B cell (primary cell): Measurements from ENCODE around the gene CAMK1. TPM values are rescaled to one million over a fixed set of nuclear protein-coding genes. Genes with fewer than 3 reads are reported as not detected.
A peak's percentile ranks its signal among the peaks of the same experiment; 100 is the strongest.

Experiments
- ATAC-seq: fragments of 200-7000 bp; cut with Tn5 transposase; one replicate; pipeline ENCODE4 v1.10.0; 2021; ENCODE audit warnings: low read depth, mild to moderate bottlenecking, moderate number of reproducible peaks, moderate library complexity
- CTCF ChIA-PET: fragments of 350-600 bp; sonication (Branson Sonifier 250); formaldehyde crosslinking; loops from one replicate; lab custom pipeline; 2021; ENCODE audit warnings: antibody characterized with exemption, inconsistent platforms; lab: Charles Lee
- POLR2A ChIA-PET: fragments of 350-600 bp; sonication (Branson Sonifier 250); formaldehyde crosslinking; loops from one replicate; lab custom pipeline; 2021; ENCODE audit warnings: antibody characterized with exemption; lab: Charles Lee
- DNase-seq: peaks from one replicate; pipeline ENCODE4 v3.0.0; 2013
- H2AFZ ChIP-seq: 2 replicates; pipeline ENCODE4 v1.6.1; 2012; ENCODE audit warnings: mild to moderate bottlenecking, low read depth, low read length; ENCODE audit not compliant: insufficient read depth, poor library complexity, severe bottlenecking
- H3K27ac ChIP-seq, 2 donors: 1 replicate in 1 of 2; 2 replicates in 1 of 2; pipeline ENCODE4 v1.5.1; 2012 to 2013; ENCODE audit warnings: low read length in 2 of 2, mild to moderate bottlenecking in 2 of 2, moderate library complexity in 1 of 2
- H3K27me3 ChIP-seq, 4 experiments: fragments of 200-600 bp in 1 of 4; sonication (generic) in 1 of 4; replicated peaks in 1 of 4; 1 replicate in 2 of 4; 2 replicates in 2 of 4; pipeline versions ENCODE4 v1.6.1 to v1.7.0; 2013 to 2016; ENCODE audit warnings: low read length in 3 of 4, mild to moderate bottlenecking in 2 of 4, mixed read lengths in 1 of 4, moderate library complexity in 1 of 4; ENCODE audit not compliant: insufficient read depth in 4 of 4, control insufficient read depth in 3 of 4; ENCODE audit errors: control extremely low read depth in 1 of 4
- H3K36me3 ChIP-seq, 2 experiments: replicated peaks in 1 of 2; 1 replicate in 1 of 2; 2 replicates in 1 of 2; pipeline versions ENCODE4 v1.6.1 to v1.7.1; 2013; ENCODE audit warnings: low read length in 1 of 2; ENCODE audit not compliant: insufficient read depth in 2 of 2, control insufficient read depth in 1 of 2; ENCODE audit errors: control extremely low read depth in 1 of 2, extremely low read depth in 1 of 2
- H3K4me1 ChIP-seq, 2 donors: fragments of 200-600 bp in 1 of 2; sonication (generic) in 1 of 2; 1 replicate in 1 of 2; 2 replicates in 1 of 2; pipeline versions ENCODE4 v1.5.1 to v1.6.1; 2013 to 2017; ENCODE audit warnings: low read length in 2 of 2; ENCODE audit not compliant: control insufficient read depth in 2 of 2, insufficient read depth in 2 of 2
- H3K4me2 ChIP-seq: replicated peaks from 2 replicates; pipeline ENCODE3; 2012; ENCODE audit warnings: mild to moderate bottlenecking, low read depth, low read length; ENCODE audit not compliant: poor library complexity, severe bottlenecking
- H3K4me3 ChIP-seq, 5 experiments: fragments of 200-600 bp in 1 of 5; sonication (generic) in 1 of 5; 1 replicate in 3 of 5; 2 replicates in 2 of 5; pipeline versions ENCODE4 v1.5.1 to v1.7.0; 2011 to 2016; ENCODE audit warnings: low read length in 4 of 5, mild to moderate bottlenecking in 4 of 5, low read depth in 2 of 5, control low read depth in 1 of 5, moderate library complexity in 1 of 5; ENCODE audit not compliant: insufficient read depth in 1 of 5; ENCODE audit errors: control extremely low read depth in 1 of 5, extremely low read depth in 1 of 5
- H3K79me2 ChIP-seq: fragments of 200-600 bp; sonication (generic); one replicate; pipeline ENCODE4 v1.6.0; 2016; ENCODE audit warnings: low read length; ENCODE audit not compliant: control insufficient read depth, insufficient read depth
- H3K9ac ChIP-seq: fragments of 200-600 bp; sonication (generic); 2 replicates; pipeline ENCODE4 v1.6.1; 2017; ENCODE audit warnings: mild to moderate bottlenecking, low read length, moderate library complexity
- H3K9me3 ChIP-seq, 3 donors: one replicate each; pipeline versions ENCODE4 v1.6.1 to v1.7.1; 2013; ENCODE audit warnings: low read length in 2 of 3; ENCODE audit not compliant: control insufficient read depth in 2 of 3, insufficient read depth in 1 of 3; ENCODE audit errors: control extremely low read depth in 1 of 3
- H4K20me1 ChIP-seq: 2 replicates; pipeline ENCODE4 v1.6.0; 2012; ENCODE audit warnings: mild to moderate bottlenecking, low read length; ENCODE audit not compliant: insufficient read depth, control insufficient read depth, poor library complexity, severe bottlenecking
- H3K27ac Mint-ChIP-seq: one replicate; pipeline ENCODE4 v1.8.0; 2021; ENCODE audit warnings: mixed read lengths
- H3K27me3 Mint-ChIP-seq: one replicate; pipeline ENCODE4 v1.8.0; 2021; ENCODE audit warnings: mixed read lengths
- H3K4me1 Mint-ChIP-seq: one replicate; pipeline ENCODE4 v1.8.0; 2021; ENCODE audit warnings: mixed read lengths
- H3K4me3 Mint-ChIP-seq: one replicate; pipeline ENCODE4 v1.8.0; 2021; ENCODE audit warnings: mixed read lengths
- H3K9me3 Mint-ChIP-seq: one replicate; pipeline ENCODE4 v1.8.0; 2022; ENCODE audit warnings: mixed read lengths; ENCODE audit not compliant: insufficient read depth
- EZH2 ChIP-seq: IDR thresholded peaks from 2 replicates; pipeline ENCODE4 v1.6.1; 2012; ENCODE audit warnings: borderline replicate concordance, low read depth, mild to moderate bottlenecking, moderate library complexity, low read length; ENCODE audit not compliant: insufficient read depth, poor library complexity, severe bottlenecking
- WGBS: methylation state at CpG from one replicate; pipeline ENCODE4 v1.1.5; 2013; ENCODE audit warnings: missing lambda C conversion rate; ENCODE audit not compliant: insufficient coverage; 5-methylcytosine and 5-hydroxymethylcytosine counted together
- intact Hi-C: fragments of 100-400 bp; cut with micrococcal nuclease; formaldehyde crosslinking; loops from one replicate; pipeline ENCODE4 v1.10.0; 2022
- polyA plus RNA-seq: library from polyadenylated mRNA; depleted of rRNA; stranded (reverse); fragments of >200 nt; gene quantifications from 2 replicates; pipeline ENCODE4 v1.2.3, GENCODE V29; 2012
- total RNA-seq, 2 donors: library from RNA; stranded (reverse); fragments of 120-200 nt in 1 of 2; gene quantifications; 1 replicate in 1 of 2; 2 replicates in 1 of 2; pipeline versions ENCODE4 v1.2.3 to v1.2.4, GENCODE V29; 2013 to 2022
- TF ChIP-seq, protein P1 (sequence below): fragments of 200-600 bp; IDR thresholded peaks from one replicate; pipeline ENCODE4 v1.8.0; 2022; ENCODE audit warnings: antibody characterized with exemption, mild to moderate bottlenecking

CAMK1 gene
- total and polyA plus RNA-seq, 2 donors (not counting 1 experiment from before 2014, with no cell fraction given): 0.57 to 0.82 TPM

DNA sequence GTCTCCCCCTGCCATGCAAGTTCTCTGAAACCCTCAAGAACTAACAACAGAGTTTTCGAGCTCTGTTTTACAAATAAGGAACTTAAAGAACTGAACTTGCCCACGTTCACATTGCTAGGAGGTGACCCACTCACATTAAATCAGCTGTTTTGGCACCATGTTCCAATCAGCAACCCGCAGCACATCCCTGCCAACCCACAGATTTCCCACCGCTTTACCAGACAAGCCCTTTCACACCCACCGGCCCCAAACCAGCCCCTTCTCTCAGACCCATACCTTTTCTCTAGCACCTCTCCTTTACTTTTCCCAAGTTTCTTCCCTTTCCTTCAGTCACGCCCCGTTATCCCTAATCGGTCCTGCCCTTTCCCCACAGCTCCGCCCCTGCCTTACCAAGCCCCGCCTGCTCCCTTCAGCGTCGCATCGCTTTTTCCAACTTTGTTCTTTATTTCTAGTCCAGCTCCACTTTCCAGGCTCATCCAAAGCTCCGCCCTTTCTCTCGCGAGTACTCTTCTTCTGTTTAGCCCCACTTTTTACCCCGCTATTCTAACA is 39.0 kb downstream of the CAMK1 start:
- intact Hi-C loops: loop anchor here (1.0 to 10.0 kb wide), 13 partner anchors 19 to 767 kb away; partner anchors contain the start of genes BRK1, CRELD1, FANCD2 and JAGN1
- Histone ChIP-seq H2AFZ (peak overlapping the region; percentile 88), H3K4me3 (peak overlapping the region; percentile 76 to 93 (median 81)), H3K27ac (peak overlapping the region; percentile 32 to 61), H4K20me1 (peaks cover 18% of the 10 kb centered on the region), H3K79me2 (peaks cover 37% of the 10 kb centered on the region), H3K4me2 (peak overlapping the region; percentile 97), H3K9me3 (no peaks in the 10 kb centered on the region), H3K27me3 (no peaks in the 10 kb centered on the region), H3K36me3 (peaks cover 3 to 13% of the 10 kb centered on the region in 2 experiments), H3K9ac (peak overlapping the region; percentile 84), H3K4me1 (peaks cover 28 to 36% of the 10 kb centered on the region in 2 donors)
- TF ChIP-seq EZH2: no peak
- TF ChIP-seq, protein P1, sequence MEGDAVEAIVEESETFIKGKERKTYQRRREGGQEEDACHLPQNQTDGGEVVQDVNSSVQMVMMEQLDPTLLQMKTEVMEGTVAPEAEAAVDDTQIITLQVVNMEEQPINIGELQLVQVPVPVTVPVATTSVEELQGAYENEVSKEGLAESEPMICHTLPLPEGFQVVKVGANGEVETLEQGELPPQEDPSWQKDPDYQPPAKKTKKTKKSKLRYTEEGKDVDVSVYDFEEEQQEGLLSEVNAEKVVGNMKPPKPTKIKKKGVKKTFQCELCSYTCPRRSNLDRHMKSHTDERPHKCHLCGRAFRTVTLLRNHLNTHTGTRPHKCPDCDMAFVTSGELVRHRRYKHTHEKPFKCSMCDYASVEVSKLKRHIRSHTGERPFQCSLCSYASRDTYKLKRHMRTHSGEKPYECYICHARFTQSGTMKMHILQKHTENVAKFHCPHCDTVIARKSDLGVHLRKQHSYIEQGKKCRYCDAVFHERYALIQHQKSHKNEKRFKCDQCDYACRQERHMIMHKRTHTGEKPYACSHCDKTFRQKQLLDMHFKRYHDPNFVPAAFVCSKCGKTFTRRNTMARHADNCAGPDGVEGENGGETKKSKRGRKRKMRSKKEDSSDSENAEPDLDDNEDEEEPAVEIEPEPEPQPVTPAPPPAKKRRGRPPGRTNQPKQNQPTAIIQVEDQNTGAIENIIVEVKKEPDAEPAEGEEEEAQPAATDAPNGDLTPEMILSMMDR: no peak
- H3K27me3 Mint-ChIP-seq: no peaks in the 10 kb centered on the region
- WGBS: 2% methylated on average over 14 of the region's 17 CpGs
- POLR2A ChIA-PET: interaction anchor here (0.6 to 2.2 kb wide), 8 partner anchors 9 to 367 kb away, joined by 3 to 18 read pairs (median 6); partner anchors contain the start of genes ARPC4, JAGN1, OGG1 and SETD5
- peak; percentile 39 for ATAC-seq
- no peak for DNase-seq
- H3K4me3 Mint-ChIP-seq: peak overlapping the region; percentile 97
- H3K4me1 Mint-ChIP-seq: peaks cover 56% of the 10 kb centered on the region
- CTCF ChIA-PET: interaction anchor here (0.7 to 4.4 kb wide), 6 partner anchors 9 to 592 kb away, joined by 3 to 17 read pairs (median 4); partner anchors contain the start of gene OGG1
- H3K9me3 Mint-ChIP-seq: no peaks in the 10 kb centered on the region
- H3K27ac Mint-ChIP-seq: peak overlapping the region; percentile 97

DNA sequence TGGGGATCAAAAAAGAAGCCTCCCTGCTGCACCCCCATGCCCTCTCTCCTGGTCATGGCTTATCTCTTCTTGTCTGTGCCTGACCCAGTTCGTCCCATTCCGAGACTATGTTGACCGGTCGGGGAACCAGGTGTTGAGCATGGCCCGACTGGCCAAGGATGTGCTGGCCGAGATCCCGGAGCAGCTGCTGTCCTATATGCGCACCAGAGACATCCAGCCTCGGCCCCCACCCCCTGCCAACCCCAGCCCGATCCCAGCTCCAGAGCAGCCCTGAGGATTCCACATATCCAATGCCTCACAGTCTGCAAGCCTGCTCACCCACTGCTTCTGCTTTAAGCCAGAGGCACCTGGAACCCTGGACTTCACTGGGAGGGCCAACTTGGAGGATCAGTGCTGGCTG is 40.3 kb downstream of the CAMK1 start:
- intact Hi-C loops: no loop called here
- no peak for ATAC-seq
- no peaks in the 10 kb centered on the region for H3K9me3 Mint-ChIP-seq
- H3K9me3 ChIP-seq: no peaks in the 10 kb centered on the region
- peaks cover 0 to 4% of the 10 kb centered on the region in 2 experiments for H3K36me3 ChIP-seq
- H3K27me3 ChIP-seq: no peaks in the 10 kb centered on the region
- POLR2A ChIA-PET: no interaction called here
- no peak overlapping the region for H3K4me2 ChIP-seq
- H3K27me3 Mint-ChIP-seq: no peaks in the 10 kb centered on the region
- 97% methylated on average over 9 of the region's 10 CpGs for WGBS
- no peak overlapping the region for H3K27ac ChIP-seq
- TF ChIP-seq EZH2: no peak
- TF ChIP-seq, protein P1: no peak
- CTCF ChIA-PET: interaction anchor here (0.8 to 4.3 kb wide), 7 partner anchors 9 to 375 kb away, joined by 3 to 28 read pairs (median 6); partner anchors contain the start of genes ARPC4 and TADA3
- H3K4me1 Mint-ChIP-seq: peaks cover 47% of the 10 kb centered on the region
- no peak overlapping the region for H2AFZ ChIP-seq
- no peak overlapping the region for H3K4me3 ChIP-seq
- no peak overlapping the region for H3K27ac Mint-ChIP-seq
- H3K79me2 ChIP-seq: peaks cover 37% of the 10 kb centered on the region
- H4K20me1 ChIP-seq: peaks cover 18% of the 10 kb centered on the region
- H3K4me1 ChIP-seq: peaks cover 28 to 36% of the 10 kb centered on the region in 2 donors
- DNase-seq: no peak
- peak overlapping the region; percentile 37 for H3K4me3 Mint-ChIP-seq
- H3K9ac ChIP-seq: no peak overlapping the region
